Endometrium (tissue), 2 donors: ENCODE results near the gene IPPK.
"Not testable (repeated sequence)": the region's sequence is repeated elsewhere in the genome, so short reads cannot be mapped to it uniquely, and the experiment has no call there.

ENCODE experiments used
- FAIRE-seq: peaks from 2 replicates; lab custom pipeline; 2012; peaks lifted over from hg19 to GRCh38; lab: Jason Lieb, UNC
- donor health status: control.
- donor health status: control.

IPPK gene

GRCh38 chr9:92637886-92638620, 31.9 kb downstream of the IPPK start:
- no peak for FAIRE-seq

- no peak for FAIRE-seq
These were observed 32.6 kb downstream of the IPPK start for GRCh38 chr9:92637326-92637725.

- FAIRE-seq, result no peak
These were observed 33.3 kb downstream of the IPPK start for GRCh38 chr9:92636627-92637026.

- FAIRE-seq, result no peak
These were observed 34.2 kb downstream of the IPPK start for GRCh38 chr9:92635760-92636159.

- FAIRE-seq, result no peak
These were observed 35.0 kb downstream of the IPPK start for GRCh38 chr9:92634712-92635605.

GRCh38 chr9:92633614-92634278, 36.2 kb downstream of the IPPK start:
- no peak for FAIRE-seq

GRCh38 chr9:92632641-92633040, 37.3 kb downstream of the IPPK start:
- FAIRE-seq, result no peak

DNA sequence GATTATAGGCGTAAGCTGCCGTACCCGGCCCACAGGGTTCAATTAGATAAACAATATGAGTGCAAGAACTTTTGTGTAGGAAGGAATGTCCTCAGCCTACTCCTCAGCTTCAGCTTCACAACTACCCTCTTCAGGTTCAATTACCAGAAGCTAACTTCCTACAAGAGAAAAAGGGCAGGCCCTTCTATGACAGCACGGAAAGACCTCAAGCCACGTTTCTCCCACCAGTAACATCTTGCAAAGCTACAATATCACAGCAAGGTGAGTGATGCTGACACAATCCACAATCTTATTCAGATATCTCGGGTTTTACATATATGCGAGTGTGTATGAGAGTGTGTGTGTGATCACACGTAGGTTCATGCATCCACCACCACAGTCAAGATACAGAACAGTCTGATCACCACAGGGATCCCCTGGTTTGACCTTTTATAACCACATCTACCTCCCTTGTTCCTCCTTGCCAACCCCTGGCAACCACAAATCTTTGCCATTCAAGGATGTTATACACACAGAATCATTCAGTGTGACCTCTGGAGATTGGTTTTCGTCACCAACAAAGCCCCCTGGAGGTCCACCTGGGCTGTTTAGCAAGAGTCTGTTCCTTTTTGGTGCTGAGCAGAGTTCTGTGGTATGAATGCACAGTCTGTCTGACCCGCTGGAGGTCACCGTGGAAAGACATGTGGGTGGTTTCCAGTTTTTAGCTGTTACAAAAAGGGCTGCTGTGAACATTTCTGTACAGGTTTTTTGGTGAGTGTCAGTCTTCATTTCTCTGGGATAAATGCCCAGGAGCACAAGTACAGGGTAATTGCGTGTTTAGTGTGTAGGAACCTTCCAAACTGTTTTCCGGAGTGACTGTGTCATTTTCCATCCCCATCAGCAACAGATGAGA, 38.2 kb downstream of the IPPK start:
- no peak for FAIRE-seq

- FAIRE-seq, result no peak
These were observed 42.3 kb downstream of the IPPK start for GRCh38 chr9:92627651-92628050.

- FAIRE-seq, result peak; percentile 58
These were observed 43.4 kb downstream of the IPPK start for GRCh38 chr9:92626484-92626883.

DNA sequence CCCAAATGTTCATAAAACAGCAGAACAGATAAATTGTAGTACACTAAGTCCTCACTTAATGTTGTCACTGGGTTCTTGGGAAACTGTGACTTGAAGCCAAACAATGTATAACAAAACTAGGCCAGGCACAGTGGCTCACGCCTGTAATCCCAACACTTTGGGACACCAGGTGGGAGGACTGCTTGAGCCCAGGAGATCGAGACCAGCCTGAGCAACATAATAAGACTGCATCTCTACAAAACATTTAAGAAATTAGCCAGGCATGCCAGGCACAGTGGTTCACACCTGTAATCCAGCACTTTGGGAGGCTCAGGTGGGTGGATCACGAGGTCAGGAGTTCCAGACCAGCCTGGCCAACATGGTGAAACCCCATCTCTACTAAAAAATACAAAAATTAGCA, 46.0 kb downstream of the IPPK start:
- FAIRE-seq, result not testable (repeated sequence)

DNA sequence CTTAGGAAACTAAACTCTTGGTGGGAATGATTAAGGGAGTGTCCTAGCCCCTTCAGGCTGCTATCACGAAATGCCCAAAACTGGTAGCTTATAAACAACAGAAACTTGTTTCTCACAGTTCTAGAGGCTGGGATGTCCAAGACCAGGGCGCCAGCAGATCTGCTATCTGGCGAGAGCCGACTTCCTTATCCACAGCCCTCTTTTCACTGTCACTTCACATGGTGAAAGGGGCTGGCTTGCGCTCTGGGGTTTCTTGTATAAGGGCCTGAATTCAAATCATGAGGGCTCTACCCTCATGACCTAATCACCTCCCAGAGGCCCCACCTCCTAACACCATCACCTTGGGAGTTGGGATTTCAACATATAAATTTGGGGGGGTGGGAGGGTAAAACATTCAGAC, 49.1 kb downstream of the IPPK start:
- no peak for FAIRE-seq

GRCh38 chr9:92619601-92620300, 50.2 kb downstream of the IPPK start:
- FAIRE-seq, result no peak

- no peak for FAIRE-seq
These were observed 51.2 kb downstream of the IPPK start for GRCh38 chr9:92618633-92619225.

DNA sequence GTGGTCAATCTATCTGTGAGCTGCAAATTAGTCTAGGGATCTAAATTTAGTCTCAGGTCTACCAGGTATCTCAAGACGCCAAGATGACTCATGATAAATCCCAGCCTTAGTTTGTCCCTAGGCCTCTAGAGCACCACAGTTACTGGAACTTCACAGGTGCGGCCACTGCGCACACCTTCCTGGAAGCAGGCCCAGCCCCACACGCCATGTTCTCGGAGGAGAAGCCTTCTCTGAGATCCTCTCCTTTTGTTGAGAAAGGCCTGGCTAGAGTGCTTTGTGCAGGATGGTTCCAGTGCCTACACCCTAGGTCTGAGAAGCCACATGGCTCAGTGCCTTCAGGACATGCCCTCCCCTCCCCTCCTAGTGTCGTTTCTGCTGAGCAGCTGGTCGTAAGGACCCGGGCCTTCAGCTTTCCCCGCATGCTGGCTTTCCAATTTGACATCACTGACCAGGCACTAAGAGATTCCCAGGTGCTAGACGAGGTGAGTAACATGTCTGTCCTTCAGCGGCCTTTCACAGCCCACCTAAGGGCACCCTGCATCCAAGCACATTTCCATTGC, 51.9 kb downstream of the IPPK start:
- FAIRE-seq, result no peak

- FAIRE-seq, result no peak
These were observed 52.6 kb downstream of the IPPK start for GRCh38 chr9:92617195-92617813.

DNA sequence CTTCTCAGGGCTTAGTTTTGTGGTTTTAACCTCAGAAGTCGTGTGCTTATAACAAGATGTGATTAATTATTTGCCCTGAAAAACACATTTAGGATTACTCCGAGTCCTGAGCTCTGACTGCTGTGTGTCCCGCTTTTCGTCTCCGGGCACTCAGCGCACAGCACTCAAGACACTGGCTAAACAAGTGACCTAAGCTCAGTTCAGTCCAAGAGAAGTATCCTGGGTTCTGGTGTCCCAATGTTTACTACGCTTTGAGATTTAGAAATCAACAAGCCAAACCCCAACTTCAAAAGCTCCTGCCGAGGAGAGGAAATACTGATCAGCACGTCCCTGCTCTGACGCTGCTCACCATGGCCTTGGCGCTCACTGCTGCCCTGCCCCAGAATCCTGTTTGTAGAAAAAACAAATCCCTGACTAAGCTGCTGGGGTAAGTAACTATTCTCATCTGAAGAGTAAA, 53.2 kb downstream of the IPPK start:
- peak; percentile 65 for FAIRE-seq

DNA sequence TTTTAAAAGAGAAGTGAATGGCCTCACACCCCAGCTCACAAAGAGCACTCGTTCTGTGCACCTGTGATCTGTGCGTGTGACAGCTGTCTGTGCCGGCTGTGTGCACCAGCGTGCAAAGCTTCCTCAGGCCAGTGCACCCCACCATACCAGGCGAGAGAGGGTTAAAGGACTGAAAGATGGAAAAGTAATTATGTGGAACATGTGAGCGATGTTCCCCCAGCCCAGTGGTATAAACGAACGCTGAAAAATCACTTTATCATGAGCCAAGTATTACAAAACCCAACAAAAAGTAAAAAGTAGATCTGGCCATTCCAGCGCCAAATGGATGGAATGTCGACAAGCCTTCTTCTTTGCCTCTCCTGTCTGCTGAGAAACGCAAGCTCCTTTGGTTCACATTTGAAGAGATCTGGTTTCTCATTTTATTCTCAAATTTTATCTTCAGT, 53.7 kb downstream of the IPPK start:
- FAIRE-seq, result no peak

DNA sequence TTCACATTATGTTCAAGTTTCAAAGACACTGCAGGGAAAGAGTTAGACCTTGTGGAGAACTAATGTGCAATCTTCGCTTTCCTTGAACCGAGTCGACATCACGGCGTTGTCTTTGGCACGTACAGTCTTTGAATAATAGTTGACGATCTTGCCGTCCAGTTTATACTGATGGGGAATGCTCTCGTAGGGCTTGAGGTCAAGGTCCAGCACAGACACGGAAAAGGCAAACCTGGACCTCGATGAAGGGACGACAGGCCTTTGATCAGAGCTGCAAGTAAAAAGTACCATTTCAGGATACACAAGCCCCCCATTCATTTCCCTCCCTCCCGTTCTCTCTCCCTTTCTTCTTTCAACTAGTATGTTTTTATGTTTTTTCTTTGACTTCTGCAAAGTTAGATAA, 54.1 kb downstream of the IPPK start:
- FAIRE-seq, result no peak
